ENCODE measurements around the gene MUTYH. TPM values are rescaled to one million over a fixed set of nuclear protein-coding genes. Genes with fewer than 3 reads are reported as not detected.

The MUTYH gene
- total RNA-seq, 3 donors from 2014 or later (not counting 1 experiment from before 2014, with no cell fraction given): 44.0 to 55.6 (median 51.5) TPM

DNA sequence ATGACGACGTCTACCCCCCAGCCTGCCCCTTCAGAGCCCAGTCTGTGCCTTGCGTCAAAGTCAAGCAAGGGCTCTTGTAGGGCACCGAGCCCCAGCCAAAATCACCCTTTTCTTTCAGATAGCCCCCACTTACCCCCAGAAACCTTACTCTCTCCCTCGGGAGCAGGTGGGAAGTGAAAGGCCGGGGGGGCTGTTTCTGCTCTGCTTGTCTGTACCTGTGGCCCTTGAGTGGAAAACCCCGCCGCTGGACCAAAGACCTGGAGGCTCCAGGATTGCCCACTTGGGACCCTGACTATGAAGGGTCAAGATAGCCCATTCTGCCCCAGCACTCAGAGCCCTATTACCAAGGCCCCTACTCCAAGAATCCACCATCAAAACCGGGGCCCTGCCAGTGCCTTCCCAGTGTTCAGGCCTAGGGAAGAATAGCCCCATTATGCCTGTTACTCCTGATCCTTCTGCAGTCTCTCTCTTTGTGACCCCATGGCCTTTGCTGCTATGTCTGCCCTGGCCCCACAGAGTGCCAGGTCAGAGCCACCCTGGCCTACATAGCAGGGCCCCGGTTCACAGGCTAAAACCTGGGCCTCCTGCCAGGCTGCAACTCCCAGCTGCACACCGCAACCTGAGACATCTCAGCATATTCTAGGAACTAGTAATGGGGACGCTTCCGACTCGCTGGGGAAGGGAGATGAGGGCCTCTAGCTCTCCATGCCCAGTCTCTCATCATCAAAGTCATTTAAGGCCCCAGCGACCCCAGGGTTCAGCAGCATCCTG lies 35.7 kb downstream of the MUTYH start:
- no peaks in the 10 kb centered on the region for H3K36me3 Mint-ChIP-seq
- H3K27me3 Mint-ChIP-seq (ENCODE audit: low read depth in 2 of 2): no peaks in the 10 kb centered on the region
- intact Hi-C loops (cut with micrococcal nuclease): loop anchor here (2.0 to 5.0 kb wide), 3 partner anchors 36 to 587 kb away; partner anchors contain the start of genes MUTYH, RNU5D-1 and TOE1
- H3K9me3 Mint-ChIP-seq: no peaks in the 10 kb centered on the region
- no peaks in the 10 kb centered on the region for H3K36me3 ChIP-seq (ENCODE audit: control insufficient read depth, insufficient read depth, low read length)
- TF ChIP-seq, protein P1, sequence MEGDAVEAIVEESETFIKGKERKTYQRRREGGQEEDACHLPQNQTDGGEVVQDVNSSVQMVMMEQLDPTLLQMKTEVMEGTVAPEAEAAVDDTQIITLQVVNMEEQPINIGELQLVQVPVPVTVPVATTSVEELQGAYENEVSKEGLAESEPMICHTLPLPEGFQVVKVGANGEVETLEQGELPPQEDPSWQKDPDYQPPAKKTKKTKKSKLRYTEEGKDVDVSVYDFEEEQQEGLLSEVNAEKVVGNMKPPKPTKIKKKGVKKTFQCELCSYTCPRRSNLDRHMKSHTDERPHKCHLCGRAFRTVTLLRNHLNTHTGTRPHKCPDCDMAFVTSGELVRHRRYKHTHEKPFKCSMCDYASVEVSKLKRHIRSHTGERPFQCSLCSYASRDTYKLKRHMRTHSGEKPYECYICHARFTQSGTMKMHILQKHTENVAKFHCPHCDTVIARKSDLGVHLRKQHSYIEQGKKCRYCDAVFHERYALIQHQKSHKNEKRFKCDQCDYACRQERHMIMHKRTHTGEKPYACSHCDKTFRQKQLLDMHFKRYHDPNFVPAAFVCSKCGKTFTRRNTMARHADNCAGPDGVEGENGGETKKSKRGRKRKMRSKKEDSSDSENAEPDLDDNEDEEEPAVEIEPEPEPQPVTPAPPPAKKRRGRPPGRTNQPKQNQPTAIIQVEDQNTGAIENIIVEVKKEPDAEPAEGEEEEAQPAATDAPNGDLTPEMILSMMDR (IDR thresholded peaks at IDR 0.05): no peak
- DNase-seq: peak in 1 of 2 donors; percentile 26
- no peaks in the 10 kb centered on the region for H3K9me3 ChIP-seq (ENCODE audit: control insufficient read depth, insufficient read depth, low read length)
- peaks cover 9 to 12% of the 10 kb centered on the region in 2 donors for H3K4me1 Mint-ChIP-seq
- peak overlapping the region; percentile 84 for H3K4me3 ChIP-seq (ENCODE audit: low read length)
- H3K4me3 Mint-ChIP-seq: peak overlapping the region; percentile 91
- H3K27me3 ChIP-seq (ENCODE audit: control insufficient read depth, insufficient read depth, low read length): no peaks in the 10 kb centered on the region
- ATAC-seq: no peak
- H3K4me1 ChIP-seq (ENCODE audit: control insufficient read depth, insufficient read depth, low read length): peaks cover 17% of the 10 kb centered on the region
- 43% methylated on average over 13 of the region's 15 CpGs for WGBS (ENCODE audit: insufficient coverage)
- peak overlapping the region; percentile 91 to 93 for H3K27ac Mint-ChIP-seq
- peak overlapping the region; percentile 93 for H3K27ac ChIP-seq (ENCODE audit: low read length)

DNA sequence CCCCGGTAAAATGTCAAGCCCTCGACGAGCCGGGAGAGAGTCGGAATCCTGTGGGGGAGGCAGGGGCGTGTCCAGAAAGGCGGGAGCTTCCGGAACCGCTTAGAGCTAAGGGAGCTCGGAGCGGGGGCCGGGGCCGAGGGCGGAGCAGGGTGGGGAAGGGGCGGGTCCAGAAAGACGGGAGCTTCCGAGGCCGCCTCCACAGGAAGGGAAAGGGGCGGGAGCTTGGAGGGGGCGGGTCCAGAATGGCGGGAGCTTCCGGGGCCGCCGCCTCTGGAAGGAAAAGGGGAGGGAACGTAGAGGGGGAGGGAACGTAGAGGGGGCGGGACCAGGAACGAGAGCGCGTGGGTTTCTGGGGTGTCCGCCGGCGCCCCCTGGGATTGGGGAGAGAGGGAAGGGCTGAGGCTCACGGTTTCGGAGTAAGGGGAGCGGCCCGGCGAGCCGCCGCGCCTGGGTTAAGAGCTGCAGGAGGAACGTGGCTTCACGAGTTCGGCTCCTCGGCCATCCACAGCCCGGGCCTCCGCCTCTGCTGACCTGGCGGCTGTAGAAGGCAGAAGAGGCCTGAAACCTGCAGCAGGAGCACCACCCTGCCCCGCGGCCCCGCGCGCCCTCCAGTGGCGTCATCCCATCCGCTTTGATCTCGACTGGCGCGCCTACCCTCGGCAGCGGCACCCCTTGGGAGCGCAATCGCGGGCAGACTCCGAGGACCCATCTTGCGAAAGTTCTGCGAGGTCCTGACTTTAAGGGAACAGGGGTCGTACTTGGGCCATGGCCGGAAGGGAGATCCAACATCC lies 36.5 kb downstream of the MUTYH start:
- peaks cover 17% of the 10 kb centered on the region for H3K4me1 ChIP-seq (ENCODE audit: control insufficient read depth, insufficient read depth, low read length)
- Mint-ChIP-seq H3K4me3 (peak overlapping the region; percentile 91), H3K27ac (peak overlapping the region; percentile 91 to 93), H3K27me3 (ENCODE audit: low read depth in 2 of 2) (no peaks in the 10 kb centered on the region), H3K4me1 (peaks cover 9 to 12% of the 10 kb centered on the region in 2 donors), H3K36me3 (no peaks in the 10 kb centered on the region), H3K9me3 (no peaks in the 10 kb centered on the region)
- under 1% methylated on average over 68 of the region's 68 CpGs for WGBS (ENCODE audit: insufficient coverage)
- peak overlapping the region; percentile 93 for H3K27ac ChIP-seq (ENCODE audit: low read length)
- peak; percentile 79 to 98 for DNase-seq
- H3K9me3 ChIP-seq (ENCODE audit: control insufficient read depth, insufficient read depth, low read length): no peaks in the 10 kb centered on the region
- H3K27me3 ChIP-seq (ENCODE audit: control insufficient read depth, insufficient read depth, low read length): no peaks in the 10 kb centered on the region
- TF ChIP-seq, protein P1 (IDR thresholded peaks at IDR 0.05): peak; percentile 70
- peak; percentile 84 to 95 (median 87) for ATAC-seq
- no peaks in the 10 kb centered on the region for H3K36me3 ChIP-seq (ENCODE audit: control insufficient read depth, insufficient read depth, low read length)
- peak overlapping the region; percentile 84 for H3K4me3 ChIP-seq (ENCODE audit: low read length)
- intact Hi-C loops (cut with micrococcal nuclease): loop anchor here (1.0 to 5.0 kb wide), 5 partner anchors 37 to 586 kb away; partner anchors contain the start of genes MUTYH, RNU5D-1, TESK2 and TOE1

DNA sequence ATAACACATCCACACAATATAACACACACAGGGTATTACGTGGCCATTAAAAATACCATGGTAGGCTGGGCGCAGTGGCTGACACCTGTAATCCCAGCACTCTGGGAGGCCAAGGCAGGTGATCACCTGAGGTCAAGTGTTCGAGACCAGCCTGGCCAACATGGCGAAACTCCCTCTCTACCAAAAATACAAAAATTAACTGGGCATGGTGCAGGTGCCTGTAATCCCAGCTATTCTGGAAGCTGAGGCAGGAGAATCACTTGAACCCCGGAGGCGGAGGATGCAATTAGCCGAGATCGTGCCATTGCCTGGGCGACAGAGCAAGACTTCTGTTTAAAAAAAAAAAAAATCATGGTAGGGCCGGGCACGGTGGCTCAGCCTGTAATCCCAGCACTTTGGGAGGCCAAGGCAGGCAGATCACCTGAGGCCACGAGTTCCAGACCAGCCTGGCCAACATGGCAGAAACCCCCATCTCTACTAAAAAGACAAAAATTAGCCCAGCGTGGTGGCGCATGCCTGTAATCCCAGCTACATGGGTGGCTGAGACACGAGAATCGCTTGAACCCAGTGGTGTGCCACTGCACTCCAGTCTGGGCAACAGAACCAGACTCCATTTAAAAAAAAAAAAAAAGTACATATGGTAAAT lies 37.6 kb downstream of the MUTYH start:
- no peak overlapping the region for H3K27ac ChIP-seq (ENCODE audit: low read length)
- WGBS (ENCODE audit: insufficient coverage): 93% methylated on average over 16 of the region's 16 CpGs

More for the DNA sequence above, 37.6 kb downstream of the MUTYH start:
- Histone ChIP-seq H3K4me1 (ENCODE audit: control insufficient read depth, insufficient read depth, low read length) (peaks cover 17% of the 10 kb centered on the region), H3K9me3 (ENCODE audit: control insufficient read depth, insufficient read depth, low read length) (no peaks in the 10 kb centered on the region), H3K4me3 (ENCODE audit: low read length) (peak overlapping the region; percentile 84), H3K36me3 (ENCODE audit: control insufficient read depth, insufficient read depth, low read length) (no peaks in the 10 kb centered on the region), H3K27me3 (ENCODE audit: control insufficient read depth, insufficient read depth, low read length) (no peaks in the 10 kb centered on the region)
- Mint-ChIP-seq H3K4me1 (peaks cover 9 to 12% of the 10 kb centered on the region in 2 donors), H3K27ac (peak overlapping the region; percentile 1 to 93), H3K27me3 (ENCODE audit: low read depth in 2 of 2) (no peaks in the 10 kb centered on the region), H3K36me3 (no peaks in the 10 kb centered on the region), H3K4me3 (peak overlapping the region; percentile 49), H3K9me3 (no peaks in the 10 kb centered on the region)
- DNase-seq (no peak), ATAC-seq (no peak)
- TF ChIP-seq, protein P1 (IDR thresholded peaks at IDR 0.05): no peak
- intact Hi-C loops (cut with micrococcal nuclease): loop anchor here (1.0 to 5.0 kb wide), 4 partner anchors 188 to 585 kb away; partner anchors contain the start of genes RNU5D-1, TESK2 and UROD

Data from natural killer cell (primary cell).